NB4 (cell line): ENCODE data around the gene YIPF2.

ENCODE experiments used
- CTCF ChIP-seq: IDR thresholded peaks from one replicate; pipeline ENCODE4 v1.5.1; 2012; ENCODE audit warnings: low read depth, low read length
- MAX ChIP-seq: IDR thresholded peaks from 2 replicates; pipeline ENCODE4 v1.6.1; 2011; ENCODE audit warnings: low read depth, low read length
- POLR2A ChIP-seq: IDR thresholded peaks from 2 replicates; pipeline ENCODE4 v1.6.1; 2011; ENCODE audit warnings: mild to moderate bottlenecking; ENCODE audit not compliant: insufficient read length; ENCODE audit errors: extremely low read depth

DNA sequence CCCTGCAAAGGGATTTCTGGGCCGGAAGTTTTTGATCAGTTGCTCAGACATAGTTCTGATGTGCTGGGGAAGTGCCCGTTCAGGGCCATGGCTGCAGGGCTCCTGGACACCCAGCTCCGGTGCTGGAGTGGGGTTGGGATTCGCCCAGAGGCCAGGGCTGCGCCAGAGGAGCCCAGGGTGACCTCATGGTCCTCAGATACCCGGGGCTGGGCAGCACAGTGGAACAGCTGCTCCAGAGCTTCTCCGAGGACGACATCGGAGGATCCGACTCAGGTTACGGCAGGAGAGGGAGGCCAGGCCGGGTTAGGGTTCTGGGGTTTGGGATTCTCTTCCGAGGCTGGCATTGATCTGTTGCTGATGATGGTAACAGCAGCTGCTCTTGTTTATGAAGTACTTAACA lies 36.2 kb downstream of the YIPF2 start:
- TF ChIP-seq CTCF = no peak
- no peak for TF ChIP-seq MAX
- TF ChIP-seq POLR2A = no peak
